HG02970 (cell line): ENCODE measurements around the gene FRMD4B.

Experiments used
- ATAC-seq: cut with Tn5 transposase; IDR thresholded peaks from one replicate; pipeline ENCODE4 v1.9.1; 2021; ENCODE audit warnings: mild to moderate bottlenecking, moderate library complexity, moderate number of reproducible peaks; ENCODE audit not compliant: unreplicated experiment, low FRiP score

Gene FRMD4B

GRCh38 chr3:69181592-69182211 lies 204.2 kb downstream of the FRMD4B start:
- no peak for ATAC-seq

GRCh38 chr3:69180869-69181591 lies 204.9 kb downstream of the FRMD4B start:
- no peak for ATAC-seq

- no peak for ATAC-seq
Observed at GRCh38 chr3:69179740-69180372, 206.0 kb downstream of the FRMD4B start.

GRCh38 chr3:69178838-69179739 lies 206.8 kb downstream of the FRMD4B start:
- no peak for ATAC-seq

GRCh38 chr3:69178082-69178481 lies 207.8 kb downstream of the FRMD4B start:
- ATAC-seq = no peak

GRCh38 chr3:69174871-69175737 lies 210.8 kb downstream of the FRMD4B start:
- no peak for ATAC-seq

GRCh38 chr3:69174445-69174844 lies 211.4 kb downstream of the FRMD4B start:
- ATAC-seq = no peak

GRCh38 chr3:69172058-69172457 lies 213.8 kb downstream of the FRMD4B start:
- ATAC-seq = no peak

GRCh38 chr3:69166446-69166845 lies 219.4 kb downstream of the FRMD4B start:
- no peak for ATAC-seq

GRCh38 chr3:69165744-69166143 lies 220.1 kb downstream of the FRMD4B start:
- no peak for ATAC-seq

GRCh38 chr3:69164296-69164695 lies 221.6 kb downstream of the FRMD4B start:
- ATAC-seq = no peak

- ATAC-seq = no peak
Observed at GRCh38 chr3:69162308-69162980, 223.4 kb downstream of the FRMD4B start.

GRCh38 chr3:69161587-69162307 lies 224.1 kb downstream of the FRMD4B start:
- ATAC-seq = no peak

GRCh38 chr3:69160525-69160924 lies 225.4 kb downstream of the FRMD4B start:
- ATAC-seq = no peak

- no peak for ATAC-seq
Observed at GRCh38 chr3:69160107-69160506, 225.8 kb downstream of the FRMD4B start.

- no peak for ATAC-seq
Observed at GRCh38 chr3:69149586-69149985, 236.3 kb downstream of the FRMD4B start.

GRCh38 chr3:69145688-69146087 lies 240.2 kb downstream of the FRMD4B start:
- ATAC-seq = no peak

GRCh38 chr3:69144631-69145245 lies 241.2 kb downstream of the FRMD4B start:
- ATAC-seq = no peak
